NCI-H2081 (cell line): ENCODE data around the gene LRRC75B.
"Not testable (repeated sequence)": the region's sequence is repeated elsewhere in the genome, so short reads cannot be mapped to it uniquely, and the experiment has no call there.

Experiments
- DNase-seq, 2 experiments: peaks; one replicate each; lab custom pipeline; 2025; lab: John Stamatoyannopoulos, UW

Gene LRRC75B

DNA sequence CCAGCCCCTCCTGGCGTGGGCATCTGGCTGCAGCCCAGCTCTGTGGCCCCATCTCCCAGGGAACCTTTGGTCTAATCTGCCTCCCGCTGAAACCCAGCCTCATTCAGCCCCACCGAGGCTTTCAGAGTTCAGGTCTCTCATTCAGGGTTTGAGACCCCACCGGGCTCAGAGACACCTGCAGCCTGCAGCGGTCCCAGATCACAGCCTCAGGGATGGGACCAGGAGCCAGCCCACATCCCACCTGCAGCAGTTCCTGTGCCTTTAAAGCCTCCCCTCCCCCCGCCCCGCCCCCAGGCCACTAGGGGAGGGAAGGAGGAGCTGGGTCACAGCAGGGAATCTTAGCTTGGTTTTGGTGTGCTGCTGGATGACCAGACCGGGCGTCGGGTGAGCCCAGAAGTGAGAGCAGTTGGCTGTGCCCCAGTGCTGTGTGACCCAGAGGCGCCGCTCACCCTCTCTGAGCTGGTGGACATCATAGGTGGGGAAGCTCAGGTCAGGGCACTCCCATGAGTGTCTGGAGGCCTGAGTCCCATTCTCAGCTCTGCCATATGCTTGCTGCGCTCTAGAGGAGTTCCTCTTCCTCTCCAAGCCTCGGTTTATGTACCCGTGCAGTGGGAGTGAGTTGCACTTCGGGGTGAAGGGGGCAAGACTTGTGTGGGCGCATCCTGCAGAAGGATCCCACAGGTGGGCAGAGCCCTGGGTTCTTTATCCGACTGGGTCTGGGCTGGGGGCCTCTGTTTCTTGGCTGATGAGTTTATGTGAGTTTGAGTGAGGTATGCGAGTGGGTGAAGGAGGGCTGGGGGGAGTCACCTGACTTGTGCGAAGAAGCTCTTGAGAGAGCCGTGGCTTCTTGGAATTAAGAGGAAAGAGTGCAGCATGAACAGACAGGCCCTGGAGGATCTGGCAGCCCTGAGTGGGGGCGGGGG is 10.2 kb upstream of the LRRC75B start, which contains the start of gene GGT1:
TSS of gene GGT1 (plus strand) at position 347 of the 923 bp plus-strand sequence. CDS start 7,889 bp downstream, outside the sequence.
- DNase-seq: not testable (repeated sequence)

DNA sequence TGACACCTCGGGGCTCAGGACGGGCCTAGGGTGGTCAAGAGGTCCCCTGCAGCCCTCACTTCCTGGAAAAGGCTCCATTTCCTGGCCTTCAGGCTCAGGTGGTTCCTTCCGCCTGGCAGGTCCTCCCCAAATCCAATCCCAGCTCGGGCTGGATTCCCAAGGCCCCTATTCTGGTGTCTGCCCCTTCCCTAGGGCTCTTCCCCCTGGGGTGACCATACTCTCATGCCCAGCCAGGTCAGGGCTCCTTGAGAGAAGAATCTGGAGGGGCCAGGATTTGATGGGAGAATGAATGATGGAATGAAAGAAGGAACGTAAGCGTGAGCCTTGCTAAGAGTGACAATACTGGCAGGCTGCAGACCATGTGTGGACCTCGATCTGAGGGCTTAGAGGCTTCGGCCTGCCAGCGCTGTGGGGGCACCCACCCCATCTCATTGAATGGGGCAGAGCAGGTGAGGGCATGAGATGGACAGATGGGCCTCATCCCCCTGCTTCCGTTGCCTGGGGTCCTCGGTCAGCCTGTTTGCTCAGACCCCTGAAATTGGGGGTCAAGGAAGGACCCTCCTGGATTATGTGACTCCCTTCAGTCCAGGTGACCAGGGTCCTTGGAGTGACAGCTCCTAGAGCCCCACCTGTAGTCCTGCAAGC is 9.4 kb upstream of the LRRC75B start:
- DNase-seq: not testable (repeated sequence)

GRCh38 chr22:24601217-24602104 is 8.6 kb upstream of the LRRC75B start:
- no peak for DNase-seq

GRCh38 chr22:24599958-24600715 is 7.3 kb upstream of the LRRC75B start:
- not testable (repeated sequence) for DNase-seq

DNA sequence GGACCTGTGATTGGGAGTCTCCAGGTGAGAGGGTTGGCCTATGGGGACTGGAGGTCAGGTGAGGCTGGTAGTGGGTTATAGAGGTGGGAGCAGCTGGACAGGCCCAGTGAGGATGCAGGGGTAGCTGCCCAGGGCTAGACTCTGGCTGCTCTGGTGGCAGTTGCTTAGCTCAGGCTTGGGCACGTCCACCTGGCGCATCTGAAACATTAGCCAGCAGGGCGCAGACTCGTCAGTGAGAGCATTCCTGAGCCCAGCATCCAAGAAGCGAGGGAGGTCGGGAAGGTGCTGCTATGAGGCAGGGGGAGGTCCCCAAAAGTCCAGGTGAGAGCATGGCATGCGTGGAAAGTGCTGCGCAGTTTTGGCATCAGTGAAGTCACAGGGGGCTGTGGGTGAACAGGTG is 6.6 kb upstream of the LRRC75B start:
- no peak for DNase-seq

GRCh38 chr22:24597076-24597475 is 4.2 kb upstream of the LRRC75B start:
- DNase-seq: not testable (repeated sequence)

DNA sequence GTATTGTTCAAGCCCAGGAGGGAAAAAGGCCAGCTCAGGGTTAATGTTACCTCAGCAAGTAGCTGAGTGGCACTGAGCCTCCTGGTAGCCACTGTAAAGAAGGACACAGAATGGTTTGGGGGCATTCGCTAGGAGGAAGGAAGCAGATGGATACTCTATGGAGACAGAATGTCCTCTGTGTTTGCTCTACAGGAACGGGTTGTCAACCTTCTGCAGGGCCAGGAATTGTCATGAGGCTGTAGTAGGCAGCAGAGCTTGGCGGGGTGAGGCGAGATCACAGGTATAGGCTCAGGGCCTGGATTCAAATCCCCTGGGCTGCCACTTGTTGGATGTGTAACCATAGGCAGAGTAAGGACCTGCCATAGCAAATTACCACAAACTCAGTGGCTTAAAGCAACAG is 3.0 kb upstream of the LRRC75B start:
- no peak for DNase-seq

- DNase-seq: no peak
Measured at GRCh38 chr22:24595228-24595627, 2.4 kb upstream of the LRRC75B start.

DNA sequence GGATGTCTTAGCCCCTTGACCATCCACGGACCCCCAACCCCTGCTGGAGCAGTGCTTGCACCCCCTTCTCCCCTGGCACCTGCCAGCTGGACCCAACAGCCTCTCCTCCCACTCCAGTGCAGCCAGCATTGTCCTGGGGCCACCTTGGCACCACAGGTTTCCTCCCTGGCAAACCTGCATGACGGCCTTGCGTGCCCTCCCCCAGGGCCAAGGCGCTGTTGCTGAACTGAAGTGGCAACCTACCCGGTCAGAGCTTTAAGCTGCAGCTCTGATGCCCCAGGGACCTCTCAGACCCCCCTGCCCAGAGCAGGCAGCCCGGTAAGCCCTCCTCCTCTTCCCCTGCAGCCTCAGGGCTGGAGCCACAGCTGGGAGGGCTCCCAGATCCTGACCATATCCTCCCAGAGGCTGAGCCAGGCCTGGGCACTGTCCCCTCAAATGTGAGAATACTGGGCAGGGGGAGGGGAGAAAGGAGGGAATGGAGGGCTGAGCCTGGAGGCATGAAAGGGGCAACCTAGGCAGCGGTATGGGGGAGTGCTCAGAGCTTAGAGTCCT is 1.8 kb upstream of the LRRC75B start:
- DNase-seq: no peak

DNA sequence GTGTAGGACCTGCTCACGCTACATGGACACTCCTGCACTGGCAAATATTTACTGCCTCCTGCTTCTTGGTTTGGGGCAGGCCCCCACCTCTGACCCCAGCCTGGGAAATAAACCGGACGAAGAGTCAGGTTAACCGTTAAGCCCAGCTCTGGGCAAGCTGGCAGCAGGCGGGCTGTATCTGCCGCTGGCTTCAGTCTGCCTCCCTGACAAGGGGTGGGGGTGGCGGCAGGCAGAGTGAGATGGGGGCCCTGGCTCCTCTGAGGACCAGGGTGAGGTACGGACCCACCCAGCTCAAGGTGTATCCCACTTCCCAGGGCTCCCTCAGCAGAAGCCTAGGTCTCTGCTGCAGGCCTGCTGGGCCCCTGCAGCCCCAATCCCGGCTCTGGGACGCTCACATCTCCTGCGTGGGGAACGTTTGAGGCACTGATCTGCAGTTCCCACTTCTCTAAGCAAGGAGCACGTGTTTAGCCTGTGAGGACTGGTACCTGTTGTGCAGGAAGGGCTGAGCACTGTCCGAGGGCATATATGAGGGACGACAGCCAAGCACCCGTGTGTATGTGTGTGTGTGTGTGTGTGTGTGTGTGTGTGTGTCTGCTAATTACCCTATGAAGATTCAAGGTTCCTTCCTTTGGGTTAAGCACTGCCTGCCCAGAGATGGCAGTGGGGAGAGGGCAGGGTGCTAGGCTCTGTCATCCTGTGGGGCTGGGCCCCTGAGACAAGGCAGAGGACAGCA is 1.1 kb upstream of the LRRC75B start:
- DNase-seq: no peak

DNA sequence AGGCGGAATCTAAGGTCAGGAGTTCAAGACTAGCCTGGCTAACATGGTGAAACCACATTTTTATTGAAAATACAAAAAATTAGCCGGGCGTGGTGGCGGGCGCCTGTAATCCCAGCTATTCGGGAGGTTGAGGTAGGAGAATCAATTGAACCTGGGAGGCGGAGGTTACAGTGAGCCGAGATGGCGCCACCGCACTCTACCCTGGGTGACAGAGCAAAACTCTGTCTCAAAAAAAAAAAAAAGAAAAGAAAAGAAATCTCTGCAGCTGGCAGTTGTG is 624 bp upstream of the LRRC75B start:
- DNase-seq: not testable (repeated sequence)

DNA sequence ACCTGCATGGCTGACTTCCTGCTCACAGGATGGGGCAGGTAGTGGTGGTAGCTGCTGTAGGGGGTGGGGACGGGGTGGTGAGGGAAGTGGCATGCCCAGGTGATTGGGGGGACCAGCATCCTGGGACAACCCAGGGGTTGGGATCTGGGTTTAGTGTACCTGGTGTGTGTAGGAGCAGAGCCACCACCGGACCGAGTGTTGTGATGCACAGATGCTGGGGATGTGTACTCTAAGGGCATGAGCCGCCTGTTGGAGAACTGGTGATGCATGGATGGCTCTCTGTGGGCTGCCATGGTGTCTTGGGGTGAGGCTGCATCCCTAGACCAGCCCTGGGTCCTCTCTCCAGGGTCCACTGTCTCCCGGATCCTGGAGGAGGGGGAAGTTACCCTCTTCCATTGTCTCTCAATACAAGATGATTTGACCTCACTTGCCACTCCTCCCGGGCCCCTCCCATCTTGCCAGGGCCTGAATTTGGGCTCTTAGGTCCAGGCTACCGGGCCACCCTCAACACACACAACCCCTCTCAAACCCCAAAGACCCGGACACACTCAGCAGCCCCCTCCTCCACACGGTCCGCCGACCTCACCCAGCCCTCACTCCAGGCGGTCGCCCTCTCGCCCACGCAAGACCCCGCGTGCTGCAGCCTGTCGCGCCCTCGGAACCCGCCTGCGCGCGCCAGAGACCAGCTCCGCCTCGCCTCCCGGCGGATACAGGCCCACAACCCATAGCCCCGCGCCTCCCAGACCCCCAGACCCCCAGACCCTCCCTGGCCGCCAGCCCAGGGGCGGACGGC is 619 bp downstream of the LRRC75B start:
- no peak for DNase-seq

GRCh38 chr22:24591286-24591830 is 1.5 kb downstream of the LRRC75B start:
- DNase-seq: no peak

GRCh38 chr22:24590596-24591173 is 2.2 kb downstream of the LRRC75B start:
- no peak for DNase-seq

DNA sequence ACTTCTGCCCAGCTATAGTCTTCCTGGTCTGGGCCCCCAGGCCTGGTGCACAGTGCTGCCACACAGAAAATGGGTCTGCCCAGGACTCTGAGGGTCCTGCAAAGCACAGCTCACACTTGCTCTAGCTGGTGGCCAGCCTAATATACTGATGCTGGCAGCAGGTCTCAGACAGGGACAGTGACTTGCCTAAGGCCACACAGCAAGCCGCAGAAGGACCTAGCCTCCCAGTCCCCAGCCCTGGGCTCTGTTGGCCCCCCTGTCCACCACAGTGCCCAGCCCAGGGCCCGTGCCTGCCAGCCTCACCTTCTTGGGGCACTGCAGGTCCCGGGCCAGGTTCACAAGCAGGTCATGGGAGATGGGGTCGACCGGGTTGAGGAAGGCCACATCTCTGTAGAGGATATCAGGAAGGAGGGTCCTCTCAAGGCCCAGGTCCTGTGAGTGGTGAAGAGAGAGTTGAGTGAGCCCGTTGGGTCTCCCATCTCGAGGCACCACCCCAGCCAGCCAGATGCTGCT is 3.3 kb downstream of the LRRC75B start:
- DNase-seq: no peak

DNA sequence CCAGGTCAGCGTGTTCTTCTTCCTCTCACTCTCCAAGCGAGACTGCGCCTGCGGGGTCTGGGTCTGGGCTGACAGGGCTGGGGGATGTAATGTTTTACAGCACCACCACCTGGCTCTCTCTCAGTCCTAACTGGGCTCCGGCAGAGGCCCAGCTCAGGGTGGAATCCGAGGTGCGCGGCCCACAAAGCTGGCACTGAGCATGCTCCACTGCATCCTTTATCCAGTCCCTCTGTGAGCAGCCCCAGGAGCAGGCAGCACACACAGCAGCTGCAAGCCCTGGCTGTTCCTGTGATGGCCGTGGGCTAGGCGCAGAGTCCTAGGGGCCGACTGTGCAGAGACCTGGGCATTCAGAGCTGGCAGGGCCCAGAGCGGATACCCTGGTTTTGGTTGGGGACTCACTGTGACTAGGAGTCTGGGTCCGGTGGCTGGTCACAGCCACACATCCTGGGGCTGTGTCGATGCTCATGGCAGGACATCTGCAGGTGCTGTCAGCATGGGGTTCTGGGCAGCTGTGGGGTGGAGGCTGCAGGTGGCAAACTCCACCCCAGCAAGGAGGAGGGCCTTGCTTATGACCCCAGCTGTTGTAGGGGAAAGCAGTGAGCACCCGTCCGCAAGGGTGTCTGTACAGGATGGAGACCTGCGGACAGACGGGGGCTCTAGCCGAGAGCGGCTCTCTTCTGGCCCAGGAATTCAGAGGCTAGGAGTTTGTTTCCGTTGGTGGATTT is 4.0 kb downstream of the LRRC75B start:
- DNase-seq: no peak

DNA sequence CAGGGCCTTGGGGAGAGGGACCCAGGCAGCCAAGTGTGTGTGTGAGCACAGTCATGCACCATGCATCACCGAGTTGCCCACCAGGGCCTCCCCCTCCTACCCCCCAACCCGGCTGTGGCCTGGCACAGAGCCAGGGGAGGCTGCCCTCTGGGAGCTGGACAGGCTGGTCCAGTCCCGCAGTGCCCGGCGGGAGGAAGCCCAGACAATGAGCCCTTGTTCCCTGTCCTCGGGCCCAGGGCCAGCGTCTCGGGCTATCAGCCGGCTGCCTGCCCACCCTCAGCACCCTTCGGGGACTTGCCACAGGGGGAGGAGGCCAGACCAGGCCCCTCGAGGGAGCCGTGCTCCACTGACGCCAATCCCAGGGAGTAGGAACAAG is 4.5 kb downstream of the LRRC75B start:
- DNase-seq: no peak

- no peak for DNase-seq
Measured at GRCh38 chr22:24587948-24588347, 4.9 kb downstream of the LRRC75B start.
